HG02642 (cell line): ENCODE results near the gene MCM5.
"Not testable (repeated sequence)": the region's sequence is repeated elsewhere in the genome, so short reads cannot be mapped to it uniquely, and the experiment has no call there.

Experiments used
- ATAC-seq: cut with Tn5 transposase; IDR thresholded peaks from one replicate; pipeline ENCODE4 v1.9.1; 2021; ENCODE audit warnings: mild to moderate bottlenecking; ENCODE audit not compliant: unreplicated experiment, poor library complexity

Gene MCM5

GRCh38 chr22:35446365-35446764 lies 46.4 kb downstream of the MCM5 start:
- no peak for ATAC-seq

- no peak for ATAC-seq
These were observed 48.6 kb downstream of the MCM5 start for GRCh38 chr22:35448523-35448922.

- ATAC-seq, result no peak
These were observed 50.1 kb downstream of the MCM5 start for GRCh38 chr22:35449829-35450689.

- no peak for ATAC-seq
These were observed 51.1 kb downstream of the MCM5 start for GRCh38 chr22:35450824-35451569.

DNA sequence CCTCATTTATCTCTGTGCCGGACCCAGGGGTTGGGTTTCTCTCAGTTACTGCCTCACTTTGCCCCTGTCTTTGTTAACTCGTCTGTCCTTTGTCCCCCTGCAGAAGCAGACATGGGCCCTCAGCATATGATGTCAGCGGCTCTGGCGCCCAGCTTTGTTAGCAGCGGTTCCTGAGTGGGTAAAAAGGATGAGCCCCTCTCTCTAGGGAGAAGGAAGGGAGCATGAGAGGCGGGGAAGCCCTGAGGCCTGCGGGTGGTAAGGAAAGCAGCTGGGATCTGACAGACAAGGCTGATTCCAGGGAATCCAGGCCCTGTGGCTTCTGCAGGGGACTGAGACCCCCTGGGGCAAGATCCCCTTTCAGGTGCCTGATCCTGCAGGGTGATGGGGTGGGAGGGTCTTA lies 51.7 kb downstream of the MCM5 start:
- ATAC-seq, result no peak

DNA sequence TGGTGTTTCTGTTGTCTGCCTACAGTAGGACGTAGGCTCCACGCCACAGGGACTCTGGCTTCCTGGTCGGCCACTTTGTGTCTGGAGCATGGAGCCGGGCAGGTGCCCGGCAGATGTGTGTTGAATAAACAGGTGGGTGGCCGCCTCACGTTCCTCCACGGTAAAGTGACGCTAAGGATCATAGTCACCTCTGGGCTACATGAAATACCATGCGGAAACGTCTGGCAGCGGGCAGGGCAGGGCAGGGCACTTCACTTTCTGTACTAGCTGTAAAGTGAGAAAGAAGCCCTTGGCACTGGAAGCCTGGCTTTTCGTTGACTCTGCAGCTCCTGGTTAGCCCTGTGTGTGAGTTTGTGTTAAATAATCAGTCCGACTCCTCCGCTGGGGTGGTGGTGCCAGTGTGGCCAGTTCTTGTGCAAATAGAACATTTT lies 52.4 kb downstream of the MCM5 start:
- ATAC-seq, result no peak

DNA sequence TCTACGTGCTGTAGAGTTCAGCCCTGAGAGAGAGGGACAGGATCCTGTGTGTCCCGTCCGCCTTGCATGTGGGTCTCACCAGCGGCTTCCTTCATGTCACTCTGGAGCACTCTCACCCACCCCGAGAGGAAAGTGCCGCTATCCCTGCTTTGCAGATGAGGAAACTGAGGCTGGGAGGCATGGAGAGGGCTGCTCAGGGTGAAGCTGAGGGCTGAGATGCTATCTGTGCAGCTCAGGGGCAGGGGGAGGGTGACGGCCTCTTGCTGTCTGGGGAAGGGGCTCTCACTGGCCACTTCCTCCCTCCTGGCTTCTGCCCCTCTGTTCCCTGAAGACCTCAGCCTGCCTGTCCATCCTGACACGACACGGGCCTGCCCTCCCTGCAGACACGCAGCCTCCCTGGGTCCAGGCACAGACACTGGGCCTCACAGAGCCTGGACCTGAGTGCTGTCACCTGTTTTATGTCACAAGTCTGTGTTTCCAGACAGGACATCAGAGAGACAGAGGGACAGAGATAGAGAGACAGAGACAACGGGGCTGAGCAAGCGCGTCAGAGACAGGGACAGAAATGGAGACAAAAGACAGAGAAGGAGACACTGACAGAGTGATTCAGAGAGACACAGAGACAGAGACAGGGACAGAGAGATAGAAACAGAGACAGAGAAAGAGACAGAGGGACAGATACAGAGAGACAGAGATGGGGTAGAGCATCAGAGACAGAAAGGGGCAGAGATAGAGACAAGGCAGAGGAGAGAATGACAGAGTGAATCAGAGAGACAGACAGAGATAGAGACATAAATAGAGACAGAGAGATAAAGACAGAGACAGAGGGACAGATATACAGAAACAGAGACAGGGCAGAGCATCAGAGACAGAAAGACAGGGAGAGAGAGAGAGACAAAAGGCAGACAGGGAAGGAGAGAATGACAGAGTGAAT lies 53.1 kb downstream of the MCM5 start:
- no peak for ATAC-seq

DNA sequence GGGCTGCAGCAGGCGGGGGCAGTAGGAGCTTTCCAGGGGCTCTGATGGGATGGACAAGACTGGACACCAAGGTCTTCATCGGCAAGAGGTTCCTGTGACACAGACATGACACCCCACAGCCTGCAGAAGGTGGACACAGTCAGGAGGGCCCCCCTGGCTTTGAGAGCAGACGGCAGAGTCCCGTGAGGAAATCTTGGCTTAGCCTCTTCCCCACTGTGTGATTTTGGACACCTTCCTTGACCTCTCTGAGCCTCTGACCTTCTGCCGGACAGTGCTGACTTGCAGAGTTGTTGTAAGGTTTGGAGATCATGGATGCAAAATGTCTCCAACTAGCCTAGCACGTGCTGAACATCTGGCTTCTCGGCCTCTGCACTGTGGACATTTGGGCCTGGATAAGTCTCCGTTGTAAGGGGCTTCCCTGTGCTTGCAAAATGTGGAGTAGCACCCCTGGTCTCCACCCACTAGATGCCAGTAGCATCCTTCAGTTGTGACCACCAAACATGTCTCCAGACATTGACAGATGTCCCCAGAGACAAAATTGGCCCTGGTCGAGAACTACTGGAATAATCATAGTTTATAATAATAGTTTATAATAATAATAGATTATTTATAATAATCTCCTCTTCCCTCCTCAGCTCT lies 54.6 kb downstream of the MCM5 start:
- no peak for ATAC-seq

DNA sequence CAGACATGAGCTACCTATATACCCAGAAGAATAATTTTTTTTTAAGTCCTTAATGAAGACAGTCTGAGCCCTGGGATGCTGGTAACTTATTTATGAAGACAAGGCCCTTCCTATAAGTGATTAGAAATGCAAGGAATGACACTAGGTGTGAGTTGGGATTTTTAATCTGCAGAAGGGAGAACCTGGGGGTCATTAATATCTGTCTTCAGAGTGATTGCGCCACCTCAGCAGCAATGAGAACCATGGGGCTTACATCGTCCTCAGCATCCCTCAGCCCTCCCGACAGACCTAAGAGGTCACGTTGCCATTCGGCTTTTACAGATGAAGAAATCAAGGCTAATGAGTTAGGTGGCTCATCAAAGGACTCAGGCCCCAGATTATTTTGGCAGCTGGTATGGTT lies 55.6 kb downstream of the MCM5 start:
- ATAC-seq, result no peak

GRCh38 chr22:35456757-35457156 lies 56.8 kb downstream of the MCM5 start:
- ATAC-seq, result no peak

DNA sequence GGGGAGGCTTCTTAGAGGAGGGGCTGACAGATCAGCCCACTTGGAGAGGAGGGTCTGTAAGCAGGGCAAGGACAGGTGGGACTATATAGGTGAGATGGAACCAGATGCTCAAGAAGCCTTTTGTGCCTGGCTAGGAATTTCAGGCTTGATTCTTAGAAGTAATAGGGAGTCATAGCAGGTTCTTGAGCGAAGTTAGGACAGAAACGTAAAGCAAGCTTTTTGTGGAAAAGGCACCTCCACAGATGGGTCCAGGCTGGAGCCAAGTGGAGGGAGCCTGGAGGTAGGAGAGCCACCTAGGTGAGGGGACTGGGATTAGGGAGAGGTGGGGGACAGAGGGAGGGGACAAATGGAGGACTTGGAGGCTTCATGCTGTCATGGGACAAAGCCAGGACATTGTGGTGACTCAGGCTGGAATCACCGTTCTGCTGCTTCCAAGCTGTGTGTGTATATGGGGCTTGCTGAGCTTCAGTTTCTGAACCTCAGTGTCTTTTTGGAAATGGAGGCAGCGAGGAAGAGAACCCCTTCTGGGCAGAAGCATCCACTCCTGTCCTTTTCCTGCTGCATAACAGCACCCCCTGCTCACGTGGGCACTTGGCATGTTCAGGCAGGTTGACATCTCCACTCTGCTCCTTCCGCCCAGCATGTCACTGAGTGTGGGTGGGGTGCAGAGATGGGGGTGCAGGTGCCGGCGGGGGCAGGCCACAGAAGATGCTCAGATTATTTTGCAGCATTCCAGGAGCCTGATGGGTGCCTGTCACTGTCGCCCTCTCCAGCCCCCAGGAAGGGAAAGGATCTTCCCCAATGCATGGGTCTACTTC lies 58.0 kb downstream of the MCM5 start:
- ATAC-seq, result no peak

DNA sequence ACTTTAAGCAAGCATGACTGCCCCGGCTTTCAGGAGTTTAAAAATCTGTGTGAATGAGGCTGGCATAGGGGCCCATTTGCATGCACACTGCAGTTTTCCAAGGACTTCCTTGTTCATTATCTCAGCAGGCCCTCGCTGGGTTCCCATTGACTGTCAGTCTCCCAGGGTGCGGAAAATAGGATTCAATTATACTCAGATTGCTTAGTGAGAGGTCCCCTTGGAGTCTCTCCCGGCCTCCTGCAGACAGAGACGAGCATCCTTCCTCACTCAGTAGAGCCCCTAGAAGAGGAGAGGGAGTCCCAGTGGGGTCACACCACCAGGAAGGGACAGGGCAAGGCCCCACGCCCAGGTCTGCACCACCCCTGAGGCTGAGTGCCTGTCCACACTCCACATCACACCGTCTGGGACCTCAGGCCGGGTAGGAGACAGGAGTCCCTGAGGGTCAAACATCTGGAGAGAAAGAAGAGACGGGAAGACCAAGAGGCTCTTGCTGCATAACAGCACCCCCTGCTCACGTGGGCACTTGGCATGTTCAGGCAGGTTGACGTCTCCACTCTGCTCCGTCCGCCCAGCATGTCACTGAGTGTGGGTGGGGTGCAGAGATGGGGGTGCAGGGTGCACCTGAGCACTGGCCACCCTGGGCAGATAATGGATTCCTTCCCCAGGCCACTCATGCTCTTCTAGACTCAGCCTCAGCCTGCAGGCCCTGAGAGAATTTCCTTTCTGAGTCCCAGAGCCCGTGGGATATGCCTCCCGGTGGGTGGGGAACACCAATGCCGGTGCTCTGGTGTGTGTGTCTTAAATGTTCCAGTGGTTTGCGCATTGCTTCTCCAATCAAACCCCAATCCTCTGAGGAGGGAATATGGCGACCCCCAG lies 58.8 kb downstream of the MCM5 start:
- ATAC-seq, result no peak

DNA sequence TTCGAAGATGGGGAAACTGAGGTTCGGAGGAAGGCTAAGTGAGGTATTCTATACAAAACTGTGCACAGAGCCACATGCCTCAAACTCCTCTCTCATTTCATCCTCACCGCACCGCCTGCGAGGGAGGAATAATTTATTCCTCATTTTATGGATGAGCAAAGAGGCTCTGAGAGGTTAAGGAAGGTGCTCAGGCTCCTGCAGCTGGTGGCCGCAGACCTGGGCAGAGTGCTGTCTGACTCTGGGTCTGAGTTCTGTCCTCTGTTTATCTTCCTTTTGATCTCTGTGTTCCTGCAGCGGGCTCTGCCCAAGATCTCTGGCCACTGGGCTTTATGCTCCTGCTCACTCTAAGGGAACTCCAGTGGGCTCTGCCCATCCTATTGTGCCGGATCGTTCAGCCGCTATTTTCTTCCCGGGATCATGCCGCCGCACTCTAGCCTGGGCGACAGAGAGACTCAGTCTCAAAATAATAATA lies 59.5 kb downstream of the MCM5 start:
- no peak for ATAC-seq

GRCh38 chr22:35459976-35460375 lies 60.0 kb downstream of the MCM5 start:
- ATAC-seq, result not testable (repeated sequence)

DNA sequence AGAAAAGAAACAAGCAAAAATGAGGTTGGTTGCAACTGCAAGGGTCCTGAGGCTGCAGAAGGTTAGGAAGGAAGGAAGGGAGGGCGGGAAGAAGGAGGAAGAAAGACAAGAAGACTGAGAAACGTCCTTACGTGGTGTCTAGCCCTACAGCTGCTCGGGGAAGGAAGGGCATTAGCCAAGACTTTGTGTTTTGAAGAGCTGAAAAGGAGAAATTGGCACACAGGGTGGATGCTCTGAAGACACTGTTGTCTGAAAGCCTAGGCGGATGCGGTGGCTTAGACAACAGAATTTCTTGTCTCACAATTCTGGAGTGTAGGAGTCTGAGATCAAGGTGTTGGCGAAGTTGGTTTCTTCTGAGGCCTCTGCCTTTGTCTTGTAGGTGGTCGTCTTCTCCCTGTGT lies 60.7 kb downstream of the MCM5 start:
- ATAC-seq, result no peak

DNA sequence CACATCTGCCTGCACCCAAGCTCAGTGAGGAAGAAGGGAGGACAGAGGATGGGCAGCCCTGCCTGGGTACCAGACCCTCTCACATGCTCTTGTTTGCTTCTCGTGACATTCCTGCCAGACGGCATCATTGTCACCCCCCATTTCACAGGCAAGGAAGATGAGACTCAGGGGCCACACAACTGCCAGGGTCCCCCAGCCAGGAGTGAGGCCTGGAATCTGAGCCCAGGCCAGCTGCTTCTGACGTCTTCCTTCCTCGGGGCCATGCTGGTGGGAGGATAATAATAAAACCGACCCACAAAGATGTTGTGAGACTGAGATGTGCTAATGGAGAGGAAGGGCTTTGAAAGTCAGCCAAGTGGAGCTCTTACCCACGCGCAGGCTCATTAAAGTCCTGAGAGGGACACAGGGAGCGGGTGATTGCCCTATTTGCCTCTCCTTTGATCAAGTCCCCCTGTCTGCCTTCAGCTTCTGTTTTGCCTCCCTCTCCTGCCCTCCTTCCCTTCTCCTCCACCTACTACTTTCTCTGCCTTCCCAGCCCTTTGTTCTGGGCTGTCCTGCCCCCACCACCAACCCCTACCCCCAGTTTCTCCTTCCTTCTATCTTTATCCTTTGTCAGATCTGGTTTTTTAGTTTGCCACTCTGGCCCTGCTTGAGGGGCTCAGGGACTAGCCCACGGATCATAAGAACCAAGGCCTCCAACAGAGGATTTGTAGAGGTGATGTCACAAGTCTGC lies 62.7 kb downstream of the MCM5 start:
- ATAC-seq, result no peak

GRCh38 chr22:35463231-35463933 lies 63.4 kb downstream of the MCM5 start:
- ATAC-seq, result no peak
